ENCODE results near the gene DUS1L. TPM values are rescaled to one million over a fixed set of nuclear protein-coding genes. Genes with fewer than 3 reads are reported as not detected.
A peak's percentile ranks its signal among the peaks of the same experiment; 100 is the strongest.

DUS1L gene
- total RNA-seq, 1 experiment from 2014 or later = 132 TPM

GRCh38 chr17:82064433-82065192 lies 991 bp downstream of the DUS1L start:
- Mint-ChIP-seq H3K27ac (ENCODE audit: unreplicated experiment) (peak overlapping the region; percentile 20), H3K36me3 (ENCODE audit: insufficient read depth, unreplicated experiment) (peaks cover 44% of the 10 kb centered on the region), H3K9me3 (ENCODE audit: low read depth, unreplicated experiment) (no peaks in the 10 kb centered on the region), H3K27me3 (ENCODE audit: unreplicated experiment) (no peaks in the 10 kb centered on the region), H3K4me1 (ENCODE audit: low read depth, unreplicated experiment) (no peaks in the 10 kb centered on the region), H3K4me3 (ENCODE audit: low read depth, unreplicated experiment) (peak overlapping the region; percentile 74)
- peak; percentile 56 for DNase-seq
- BruUV-seq (replicated peaks) = TSS peak; percentile 57
- intact Hi-C loops (cut with micrococcal nuclease; ENCODE audit: unreplicated experiment) = no loop called here
- TF ChIP-seq CTCF (IDR thresholded peaks at IDR 0.05; ENCODE audit: unreplicated experiment) = no peak
- CTCF ChIA-PET = interaction anchor here (0.7 to 1.0 kb wide), 2 partner anchors 27 to 90 kb away, joined by 3 to 4 read pairs; partner anchors contain the start of gene DCXR

GRCh38 chr17:82063424-82064415 lies 1.9 kb downstream of the DUS1L start:
- Mint-ChIP-seq H3K36me3 (ENCODE audit: insufficient read depth, unreplicated experiment) (peaks cover 46% of the 10 kb centered on the region), H3K9me3 (ENCODE audit: low read depth, unreplicated experiment) (no peaks in the 10 kb centered on the region), H3K27ac (ENCODE audit: unreplicated experiment) (peak overlapping the region; percentile 20), H3K4me1 (ENCODE audit: low read depth, unreplicated experiment) (no peaks in the 10 kb centered on the region), H3K27me3 (ENCODE audit: unreplicated experiment) (no peaks in the 10 kb centered on the region), H3K4me3 (ENCODE audit: low read depth, unreplicated experiment) (peak overlapping the region; percentile 74)
- CTCF ChIA-PET = no interaction called here
- DNase-seq = no peak
- intact Hi-C loops (cut with micrococcal nuclease; ENCODE audit: unreplicated experiment) = no loop called here
- no TSS peak for BruUV-seq (replicated peaks)
- TF ChIP-seq CTCF (IDR thresholded peaks at IDR 0.05; ENCODE audit: unreplicated experiment) = no peak

- no TSS peak for BruUV-seq (replicated peaks)
- no peak for DNase-seq
- Mint-ChIP-seq H3K36me3 (ENCODE audit: insufficient read depth, unreplicated experiment) (peaks cover 51% of the 10 kb centered on the region), H3K4me1 (ENCODE audit: low read depth, unreplicated experiment) (no peaks in the 10 kb centered on the region), H3K4me3 (ENCODE audit: low read depth, unreplicated experiment) (no peak overlapping the region), H3K27me3 (ENCODE audit: unreplicated experiment) (no peaks in the 10 kb centered on the region), H3K9me3 (ENCODE audit: low read depth, unreplicated experiment) (no peaks in the 10 kb centered on the region), H3K27ac (ENCODE audit: unreplicated experiment) (no peak overlapping the region)
- intact Hi-C loops (cut with micrococcal nuclease; ENCODE audit: unreplicated experiment) = no loop called here
- CTCF ChIA-PET = no interaction called here
- no peak for TF ChIP-seq CTCF (IDR thresholded peaks at IDR 0.05; ENCODE audit: unreplicated experiment)
Observed at GRCh38 chr17:82062984-82063368, 2.6 kb downstream of the DUS1L start.

GRCh38 chr17:82062076-82062983 lies 3.3 kb downstream of the DUS1L start:
- no peak for TF ChIP-seq CTCF (IDR thresholded peaks at IDR 0.05; ENCODE audit: unreplicated experiment)
- no peaks in the 10 kb centered on the region for H3K27me3 Mint-ChIP-seq (ENCODE audit: unreplicated experiment)
- intact Hi-C loops (cut with micrococcal nuclease; ENCODE audit: unreplicated experiment) = no loop called here
- no peak for DNase-seq
- no peak overlapping the region for H3K4me3 Mint-ChIP-seq (ENCODE audit: low read depth, unreplicated experiment)
- no peaks in the 10 kb centered on the region for H3K4me1 Mint-ChIP-seq (ENCODE audit: low read depth, unreplicated experiment)
- CTCF ChIA-PET = no interaction called here
- no TSS peak for BruUV-seq (replicated peaks)
- peaks cover 58% of the 10 kb centered on the region for H3K36me3 Mint-ChIP-seq (ENCODE audit: insufficient read depth, unreplicated experiment)
- H3K9me3 Mint-ChIP-seq (ENCODE audit: low read depth, unreplicated experiment) = no peaks in the 10 kb centered on the region
- no peak overlapping the region for H3K27ac Mint-ChIP-seq (ENCODE audit: unreplicated experiment)

All from Calu3 (cell line).